HL-60 (cell line): ENCODE data around the gene ST6GALNAC3.

ENCODE experiments used
- CTCF ChIP-seq: IDR thresholded peaks from one replicate; pipeline ENCODE4 v1.5.1; 2011; ENCODE audit warnings: low read length, control low read depth, inconsistent platforms; ENCODE audit not compliant: insufficient read depth
- POLR2AphosphoS5 ChIP-seq: IDR thresholded peaks from 2 replicates; pipeline ENCODE4 v1.6.1; 2012; ENCODE audit warnings: low read depth

- TF ChIP-seq CTCF (no peak), POLR2AphosphoS5 (no peak)
These were observed 569.6 kb downstream of the ST6GALNAC3 start for GRCh38 chr1:76644139-76644538.
